CD4-positive, alpha-beta T cell treated with Interleukin-4 for 4 hours (primary cell): ENCODE data around the gene RBM47.
"Not testable (repeated sequence)": the region's sequence is repeated elsewhere in the genome, so short reads cannot be mapped to it uniquely, and the experiment has no call there.

Source experiments
- DNase-seq: peaks from one replicate; pipeline ENCODE4 v3.0.0-alpha.2; 2020

RBM47 gene

DNA sequence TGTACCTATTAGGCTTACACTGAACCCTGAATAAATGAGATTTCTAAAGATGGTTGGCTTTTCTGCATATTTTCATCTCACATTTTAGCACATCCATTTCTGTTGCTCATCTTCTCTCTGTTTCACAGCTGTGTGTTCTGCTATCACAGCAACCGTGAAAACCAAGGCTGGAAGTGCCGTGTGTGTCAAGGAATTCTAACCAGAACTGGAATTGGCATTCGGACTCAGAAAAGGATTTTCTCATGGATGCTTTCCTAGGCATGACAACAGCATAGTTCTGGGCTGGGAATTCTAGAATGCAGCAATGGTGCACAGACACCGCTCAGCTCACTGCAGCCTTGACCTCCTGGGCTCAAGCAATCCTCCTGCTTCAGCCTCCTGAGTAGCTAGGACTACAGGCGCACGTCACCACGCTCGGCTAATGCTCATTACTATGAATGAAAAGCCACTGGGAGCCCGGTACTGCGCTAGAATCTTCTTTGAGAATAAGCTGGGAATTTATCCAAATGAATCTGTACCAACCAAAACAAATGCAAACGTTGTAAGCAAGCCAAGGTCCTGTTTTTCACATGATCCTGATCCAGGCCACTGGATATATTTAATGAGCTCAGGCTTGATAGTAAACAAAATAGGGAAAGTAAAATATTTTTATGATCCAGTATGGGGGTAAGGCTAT, 105.2 kb downstream of the RBM47 start:
- no peak for DNase-seq

DNA sequence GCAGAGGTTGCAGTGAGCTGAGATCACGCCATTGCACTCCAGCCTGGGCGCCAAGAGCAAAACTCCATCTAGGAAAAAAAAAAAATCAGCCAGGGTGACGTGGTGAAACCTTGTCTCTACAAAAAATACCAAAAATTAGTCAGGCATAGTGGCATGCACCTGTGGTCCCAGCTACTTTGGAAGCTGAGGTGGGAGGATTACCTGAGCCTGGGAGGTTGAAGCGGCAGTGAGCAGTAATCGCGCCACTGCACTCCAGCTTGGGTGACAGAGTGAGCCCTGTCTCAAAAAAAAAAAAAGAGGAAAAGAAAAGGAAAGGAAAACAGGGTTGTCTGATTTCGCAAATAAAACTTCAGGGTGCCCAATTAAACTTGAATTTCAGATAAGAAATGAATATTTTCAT, 106.1 kb downstream of the RBM47 start:
- DNase-seq, result no peak

DNA sequence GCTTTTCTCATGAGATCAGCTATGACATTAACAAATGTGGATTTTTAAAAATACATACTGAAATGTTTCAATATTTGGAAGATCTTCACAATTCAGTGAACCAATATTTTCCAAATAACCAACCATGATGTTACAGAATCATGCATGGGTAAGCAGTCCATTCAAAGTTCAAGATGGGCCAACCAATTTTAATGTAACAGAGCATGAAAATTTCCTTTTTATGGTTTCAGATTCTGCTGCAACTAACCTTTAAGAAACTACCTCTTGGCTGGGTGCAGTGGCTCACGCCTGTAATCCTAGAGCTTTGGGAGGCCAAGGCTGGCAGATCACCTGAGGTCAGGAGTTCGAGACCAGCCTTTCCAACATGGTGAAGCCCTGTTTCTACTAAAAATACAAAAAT, 107.7 kb downstream of the RBM47 start:
- DNase-seq, result no peak

DNA sequence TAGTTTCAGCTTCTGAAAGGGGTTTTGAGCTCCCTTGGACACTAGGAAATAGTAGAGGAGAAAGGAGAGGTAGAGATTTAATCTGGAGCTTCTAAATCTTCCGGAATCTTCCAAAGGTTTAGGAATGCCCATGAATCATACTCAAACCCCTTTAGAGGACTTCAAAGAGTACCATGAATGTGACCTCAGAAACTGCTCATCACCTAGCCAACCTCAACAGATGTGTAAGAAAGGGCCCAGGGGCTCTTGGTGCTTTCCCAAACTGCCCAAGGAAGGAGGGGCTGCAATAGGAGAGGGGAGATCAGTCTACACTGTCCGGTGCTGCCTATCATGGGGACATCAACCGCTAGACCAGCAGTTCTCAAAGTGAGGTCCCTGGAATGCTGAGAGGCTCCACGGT, 109.1 kb downstream of the RBM47 start:
- no peak for DNase-seq

DNA sequence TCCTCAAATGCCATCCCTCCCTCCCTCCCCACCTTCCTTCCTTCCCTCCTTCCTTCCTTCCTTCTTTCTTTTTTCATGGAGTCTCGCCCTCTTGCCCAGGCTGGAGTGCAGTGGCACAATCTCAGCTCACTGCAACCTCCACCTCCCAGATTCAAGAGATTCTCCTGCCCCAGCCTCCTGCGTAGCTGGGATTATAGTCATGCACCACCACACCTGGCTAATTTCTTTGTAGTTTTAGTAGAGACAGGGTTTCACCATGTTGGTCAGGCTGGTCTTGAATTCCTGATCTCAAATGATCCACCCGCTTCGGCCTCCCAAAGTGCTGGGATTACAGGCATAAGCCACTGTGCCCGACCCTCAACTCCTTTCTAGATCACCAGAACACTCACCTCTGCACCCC, 112.6 kb downstream of the RBM47 start:
- DNase-seq, result not testable (repeated sequence)

DNA sequence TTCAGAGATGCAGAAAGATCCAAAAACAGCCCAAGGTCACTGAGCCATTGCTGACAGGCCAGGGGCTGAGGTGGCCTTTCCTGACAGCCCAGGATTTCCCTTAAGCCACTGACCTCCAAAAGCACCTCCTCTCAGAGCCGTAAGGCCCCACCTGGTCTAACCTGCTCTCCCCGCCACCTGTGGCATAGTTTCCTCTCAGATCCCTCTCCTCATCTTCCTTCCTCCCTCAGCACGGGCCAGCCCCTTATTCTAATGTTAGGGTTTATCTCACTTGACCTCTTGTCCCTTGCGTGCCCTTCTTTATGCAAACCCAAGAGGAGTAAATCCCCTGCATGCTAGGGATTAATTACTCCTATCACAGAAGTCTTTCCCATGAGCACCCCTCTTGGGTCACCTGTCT, 113.0 kb downstream of the RBM47 start:
- no peak for DNase-seq

DNA sequence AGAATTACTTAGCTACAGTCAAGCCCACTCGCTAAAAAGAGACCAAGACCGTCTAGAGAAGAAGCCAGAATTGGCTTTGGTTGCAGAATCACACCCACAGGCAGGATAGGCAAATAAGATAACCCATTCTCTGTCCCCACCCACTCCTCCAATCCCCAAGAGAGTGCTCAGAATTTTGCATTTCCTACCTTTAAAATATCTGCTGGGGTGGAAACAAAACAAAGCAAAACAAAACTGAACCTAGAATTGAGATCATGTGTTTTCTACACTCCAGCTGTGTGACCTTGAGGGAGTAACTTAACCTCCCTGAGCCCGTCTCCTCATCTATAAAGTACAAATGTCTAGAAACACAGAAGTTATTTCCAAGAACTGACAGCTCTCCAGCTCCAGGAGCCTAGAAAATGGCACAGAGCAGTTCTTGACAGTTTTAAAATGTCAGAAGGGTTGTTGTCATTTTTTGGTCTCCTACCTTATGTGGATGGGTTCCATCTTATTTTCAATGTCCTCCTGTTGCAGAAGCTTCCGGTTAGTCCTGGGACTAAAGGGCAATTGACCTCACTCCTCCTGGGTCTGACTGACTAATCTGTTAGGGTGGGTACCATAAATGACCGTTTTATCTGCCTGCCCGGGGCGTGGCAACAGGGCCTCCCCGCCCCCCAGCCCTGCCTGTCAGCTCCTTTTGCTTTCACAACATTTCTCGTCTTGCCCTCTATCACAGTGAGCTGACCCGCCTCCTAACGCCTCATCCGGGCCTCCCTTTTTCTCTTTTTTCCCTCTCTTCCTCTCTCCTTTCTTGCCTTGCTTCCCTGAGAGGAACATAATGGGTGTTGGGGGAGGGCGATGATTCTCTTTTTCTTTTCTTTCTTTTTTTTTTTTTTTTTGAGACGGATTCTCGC, 114.0 kb downstream of the RBM47 start:
- no peak for DNase-seq

DNA sequence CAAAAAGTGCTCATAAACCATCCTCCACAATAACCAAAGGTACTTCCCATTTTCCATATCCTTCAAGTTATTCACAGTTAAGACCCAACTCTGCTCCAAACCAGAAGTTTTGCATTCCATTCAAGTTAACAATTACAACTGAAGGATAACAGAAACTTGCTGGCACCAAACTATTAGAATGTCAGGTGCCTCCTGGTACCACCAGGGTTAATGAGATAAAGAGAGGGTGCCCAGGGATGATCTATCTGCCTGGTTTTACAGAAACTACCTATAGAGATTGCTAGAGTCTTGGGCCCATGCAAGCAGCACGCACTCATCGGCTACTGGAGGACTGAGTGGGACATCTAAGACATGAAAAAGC, 114.6 kb downstream of the RBM47 start:
- no peak for DNase-seq

DNA sequence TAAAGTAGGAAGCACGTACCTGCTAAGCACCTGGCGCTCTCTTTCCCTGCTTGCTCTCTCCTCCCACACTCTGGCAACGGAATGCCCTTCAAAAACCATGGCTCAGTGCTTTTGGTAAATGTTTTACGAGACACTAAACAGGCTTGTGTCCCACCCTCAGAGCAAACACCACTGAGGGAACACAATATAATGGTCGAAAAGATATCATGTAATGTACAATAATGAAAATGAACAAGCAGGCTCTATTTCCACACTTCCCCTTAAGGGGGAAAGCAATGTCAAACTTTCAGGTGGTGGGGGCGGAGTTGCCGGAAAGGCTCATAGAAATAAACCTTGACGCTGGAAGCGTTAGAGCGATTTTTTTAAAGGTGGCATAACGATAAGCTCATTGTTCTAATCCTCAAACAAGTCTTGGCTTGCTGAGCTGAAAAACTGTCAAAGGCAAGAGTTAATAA, 115.1 kb downstream of the RBM47 start:
- DNase-seq, result no peak

DNA sequence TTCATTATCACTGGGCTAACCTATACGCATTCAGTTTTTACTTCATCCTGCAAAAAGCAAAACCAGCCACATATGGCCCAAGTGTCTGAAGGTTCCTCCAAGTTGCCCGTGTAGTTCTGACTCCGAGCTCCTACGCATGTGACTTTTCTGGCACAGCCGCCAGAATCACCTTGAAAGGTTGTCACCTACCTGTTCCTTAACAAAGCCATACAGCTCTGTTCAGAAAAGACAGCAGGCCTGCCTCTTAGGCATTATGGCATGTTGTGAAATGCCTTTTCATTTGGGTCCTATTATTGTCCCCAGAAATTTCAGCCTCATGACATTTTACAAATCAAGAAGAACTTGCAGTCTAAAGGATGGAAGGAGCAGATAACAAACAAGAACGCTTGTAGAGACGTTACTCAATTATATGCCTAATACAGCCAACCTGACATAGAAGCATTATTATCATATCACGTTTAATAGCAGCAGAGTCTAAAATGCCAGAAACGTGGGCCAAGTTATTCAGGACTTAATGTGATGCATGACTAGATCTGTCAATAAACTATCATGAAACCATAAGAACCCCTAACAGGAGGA, 118.5 kb downstream of the RBM47 start:
- DNase-seq, result no peak

DNA sequence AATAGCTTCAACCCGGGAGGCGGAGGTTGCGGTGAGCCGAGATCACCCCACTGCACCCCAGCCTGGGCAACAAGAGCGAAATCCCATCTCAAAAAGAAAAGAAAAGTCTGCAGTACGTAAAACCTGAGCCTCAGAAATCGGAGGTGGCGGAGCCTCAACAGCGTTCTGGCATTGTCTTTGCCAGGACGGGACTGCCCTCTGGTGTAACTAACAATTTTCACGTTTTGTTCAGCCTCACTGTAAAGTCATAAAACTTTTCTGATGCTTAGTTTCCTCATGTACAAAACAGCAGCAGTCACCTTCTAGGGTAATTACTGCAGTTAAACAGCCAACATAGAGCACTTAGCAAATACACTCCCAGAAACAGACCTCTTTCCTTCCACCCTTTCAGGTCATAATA, 121.7 kb downstream of the RBM47 start:
- DNase-seq, result no peak

DNA sequence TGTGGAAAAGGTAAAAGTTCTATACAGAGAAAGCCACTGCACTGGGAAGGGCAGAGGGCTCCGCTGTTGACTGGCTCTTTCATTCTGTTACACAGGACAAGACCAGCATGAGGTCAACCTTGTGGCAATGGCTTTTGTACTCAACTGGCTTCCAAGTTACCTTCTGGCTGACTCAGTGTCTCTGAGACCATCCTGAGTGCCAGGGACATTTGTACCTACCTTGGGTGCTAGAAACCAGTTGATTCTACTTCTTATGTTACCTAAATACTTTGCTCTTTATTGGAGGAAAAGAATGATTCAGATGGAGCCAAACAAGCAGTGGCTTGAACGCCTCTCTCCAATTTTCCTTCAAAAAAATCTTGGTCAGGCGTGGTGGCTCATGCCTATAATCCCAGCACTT, 123.2 kb downstream of the RBM47 start:
- no peak for DNase-seq

DNA sequence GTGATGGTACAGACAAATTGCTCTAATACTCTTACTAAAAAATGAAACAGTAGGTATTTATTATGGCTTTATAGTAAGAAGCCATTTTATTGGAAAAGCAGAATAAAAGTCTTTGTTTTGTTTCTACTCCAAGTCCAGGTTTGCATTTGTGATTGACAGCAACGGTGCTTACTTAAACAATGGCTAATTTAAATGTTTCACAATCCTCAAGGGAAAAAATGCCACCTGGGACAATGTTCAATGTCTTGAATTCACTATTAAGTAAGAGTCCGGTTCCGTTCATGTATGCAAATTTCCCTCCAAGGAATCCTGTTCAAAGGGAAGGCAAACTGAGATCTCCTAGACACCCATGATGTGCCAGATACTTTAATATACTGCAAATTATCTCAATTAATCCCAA, 123.6 kb downstream of the RBM47 start:
- DNase-seq, result no peak

DNA sequence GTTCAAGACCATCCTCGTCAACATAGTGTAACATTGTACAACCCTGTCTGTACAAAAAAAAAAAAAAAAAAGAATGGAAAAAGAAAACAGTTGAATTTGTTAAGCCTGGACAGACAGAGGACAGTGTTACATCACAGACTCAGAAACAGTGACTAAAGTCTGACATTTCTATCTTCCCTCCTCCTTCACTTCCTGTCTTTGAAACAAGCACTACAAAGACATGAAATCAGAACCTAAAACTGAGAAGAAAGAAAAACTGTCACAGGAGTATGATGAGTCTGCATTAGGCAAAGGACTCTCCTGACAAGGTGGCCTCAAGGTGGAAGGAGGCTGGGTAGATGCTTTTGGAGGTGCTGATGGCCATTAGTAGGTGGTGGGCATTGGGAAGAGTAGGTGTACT, 126.7 kb downstream of the RBM47 start:
- no peak for DNase-seq

DNA sequence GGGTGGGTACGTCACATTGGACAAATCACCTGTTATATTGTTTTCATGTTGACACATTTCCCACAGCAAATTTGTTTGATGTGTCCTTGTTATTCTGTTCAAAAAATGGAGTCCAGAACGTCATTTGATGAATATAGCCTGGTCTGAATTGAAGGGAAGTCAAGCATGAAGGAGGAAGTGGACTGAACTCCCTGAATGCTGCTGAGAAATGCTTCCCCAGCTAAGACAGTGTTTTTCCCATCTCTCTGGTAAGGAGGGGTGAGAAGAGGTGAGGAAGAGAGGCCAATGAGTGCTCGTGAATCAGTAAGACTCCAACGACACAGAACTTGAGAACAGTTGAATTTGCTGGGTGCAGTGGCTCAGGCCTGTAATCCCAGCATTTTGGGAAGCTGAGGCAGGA, 127.4 kb downstream of the RBM47 start:
- DNase-seq, result no peak

DNA sequence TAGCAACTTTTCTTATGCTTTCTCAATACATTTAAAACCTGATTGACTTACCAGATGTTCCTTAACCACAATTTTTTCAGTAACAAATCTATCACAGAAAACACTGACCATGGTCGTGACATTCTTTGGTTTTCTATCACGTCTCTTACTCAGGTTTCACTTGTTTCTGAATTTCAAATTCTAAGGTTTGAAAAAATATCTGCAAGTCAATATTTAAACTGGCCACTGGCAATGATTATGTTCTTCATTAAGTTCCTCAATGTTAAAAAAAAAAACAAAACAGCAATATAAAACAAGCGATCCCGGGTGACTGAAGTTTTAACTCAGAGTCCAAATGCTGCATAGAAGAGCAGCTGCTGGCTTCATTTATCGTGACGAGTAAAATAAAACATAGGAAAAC, 128.9 kb downstream of the RBM47 start:
- no peak for DNase-seq

DNA sequence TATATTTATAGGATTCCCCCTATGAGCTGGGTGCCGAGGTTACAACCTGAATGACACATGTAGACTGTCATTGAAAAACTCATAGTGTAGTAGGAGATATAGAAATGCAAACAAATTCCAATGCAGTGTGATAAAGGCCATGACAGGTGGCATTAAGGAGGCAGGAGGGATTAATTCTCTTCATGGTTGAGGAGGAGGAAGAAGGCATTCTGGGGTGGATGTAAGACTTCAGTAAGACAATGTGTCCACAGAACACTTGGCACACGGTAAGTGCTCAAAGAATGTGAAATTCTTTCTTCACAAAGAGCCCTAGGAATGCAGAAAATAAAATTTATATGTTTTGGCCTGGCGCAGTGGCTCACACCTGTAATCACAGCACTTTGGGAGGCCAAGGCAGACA, 136.5 kb downstream of the RBM47 start:
- DNase-seq, result no peak

DNA sequence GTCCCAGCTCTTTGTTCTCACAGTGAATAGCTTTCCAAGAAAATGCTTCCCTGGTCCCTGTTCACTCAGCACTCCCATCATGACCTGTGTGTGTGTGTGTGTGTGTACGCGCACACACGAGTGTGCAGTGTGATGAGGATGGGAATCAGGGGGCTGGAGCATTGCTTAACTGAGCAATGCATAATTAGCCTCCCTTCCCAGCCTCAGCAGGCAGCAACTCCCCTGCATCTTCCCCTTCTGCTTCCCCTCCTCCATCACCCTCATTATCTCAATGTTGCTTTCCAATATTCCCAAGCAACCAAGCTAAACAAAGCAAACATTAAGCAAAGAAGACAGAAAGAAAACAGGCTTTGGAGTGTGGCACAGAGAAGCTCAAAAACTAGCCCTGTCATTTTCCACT, 137.0 kb downstream of the RBM47 start:
- DNase-seq, result no peak

DNA sequence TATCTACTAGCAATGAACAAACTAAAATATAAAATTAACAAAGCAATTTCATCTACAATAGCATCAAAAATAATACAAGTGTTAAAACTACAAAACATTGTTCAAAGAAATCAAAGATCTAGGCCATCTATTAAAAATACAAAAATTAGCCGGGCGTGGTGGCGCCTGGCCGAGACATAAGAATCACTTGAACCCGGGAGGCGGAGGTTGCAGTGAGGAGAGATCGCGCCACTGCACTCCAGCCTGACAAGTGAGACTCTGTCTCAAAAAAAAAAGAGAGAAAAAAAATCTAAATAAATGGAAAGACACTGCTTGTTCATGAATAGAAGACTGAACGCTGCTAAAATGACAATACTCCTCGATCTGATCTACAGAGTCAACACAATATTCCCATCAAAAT, 139.2 kb downstream of the RBM47 start:
- no peak for DNase-seq

DNA sequence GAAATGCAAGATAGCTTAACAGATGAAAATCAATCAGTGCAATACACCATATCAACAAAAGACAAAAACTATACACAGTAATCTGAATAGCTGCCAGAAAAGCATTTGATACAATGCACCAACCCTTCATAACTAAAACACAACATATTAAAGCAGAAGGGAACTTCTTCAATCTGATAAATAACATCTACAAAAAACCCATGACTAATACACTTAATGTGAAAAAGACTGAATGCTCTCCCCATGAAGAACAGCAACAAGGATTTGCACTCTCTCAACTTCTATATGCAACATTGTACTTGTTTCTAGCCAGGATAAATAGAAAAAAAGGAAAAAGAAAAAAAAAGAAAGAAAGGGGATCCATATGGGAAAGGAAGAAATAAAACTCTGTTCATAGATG, 139.7 kb downstream of the RBM47 start:
- no peak for DNase-seq

DNA sequence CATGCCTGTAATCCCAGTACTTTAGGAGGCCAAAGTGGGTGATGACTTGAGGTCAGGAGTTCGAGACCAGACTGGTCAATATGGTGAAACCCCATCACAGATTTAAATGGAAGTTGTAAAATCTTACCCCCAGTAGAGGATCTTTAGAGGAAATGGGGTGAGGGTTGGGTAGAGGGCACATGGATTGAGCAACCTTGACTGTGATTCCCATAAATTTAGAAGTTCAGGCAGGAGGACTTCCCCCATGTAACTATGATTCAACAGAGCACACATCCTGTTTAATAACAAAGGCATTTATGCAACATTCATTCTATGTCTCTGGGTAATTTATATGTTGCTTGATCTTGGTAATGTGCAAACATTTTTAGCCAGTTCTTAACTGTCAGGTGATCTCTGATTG, 143.1 kb downstream of the RBM47 start:
- no peak for DNase-seq

DNA sequence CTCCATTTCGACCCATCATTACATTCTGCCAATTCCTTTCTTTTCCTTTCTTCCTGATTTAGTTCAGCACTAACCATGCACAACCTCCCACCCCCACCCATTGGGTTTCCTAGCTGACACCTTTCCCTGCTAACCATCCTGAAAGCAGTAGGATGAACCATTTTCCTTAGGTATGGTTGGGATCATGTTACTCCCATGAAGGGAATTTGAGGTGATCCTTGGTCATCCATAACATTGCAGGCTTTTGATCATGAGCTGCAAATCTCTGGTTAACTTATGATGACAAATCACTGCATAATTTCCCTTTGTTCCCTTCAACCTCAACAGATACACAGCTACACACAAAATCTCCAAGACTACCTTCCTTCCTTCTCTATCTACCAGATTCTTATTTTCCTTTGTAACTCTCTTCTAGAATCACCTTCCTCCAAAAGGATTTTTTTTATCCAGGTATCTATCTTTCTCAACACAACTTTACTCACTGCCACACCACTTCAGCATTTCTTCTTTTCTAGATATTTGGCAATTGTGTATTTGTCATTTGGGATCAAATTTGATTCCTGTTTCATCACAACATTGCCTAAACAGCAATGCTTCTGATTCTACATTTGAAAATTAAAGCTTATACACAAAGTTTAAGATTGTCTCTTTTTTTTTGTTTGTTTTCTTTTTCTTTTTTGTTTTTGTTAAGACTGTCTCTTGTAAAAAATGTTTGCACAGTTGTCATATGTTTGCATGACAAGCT, 145.1 kb downstream of the RBM47 start:
- DNase-seq, result no peak

DNA sequence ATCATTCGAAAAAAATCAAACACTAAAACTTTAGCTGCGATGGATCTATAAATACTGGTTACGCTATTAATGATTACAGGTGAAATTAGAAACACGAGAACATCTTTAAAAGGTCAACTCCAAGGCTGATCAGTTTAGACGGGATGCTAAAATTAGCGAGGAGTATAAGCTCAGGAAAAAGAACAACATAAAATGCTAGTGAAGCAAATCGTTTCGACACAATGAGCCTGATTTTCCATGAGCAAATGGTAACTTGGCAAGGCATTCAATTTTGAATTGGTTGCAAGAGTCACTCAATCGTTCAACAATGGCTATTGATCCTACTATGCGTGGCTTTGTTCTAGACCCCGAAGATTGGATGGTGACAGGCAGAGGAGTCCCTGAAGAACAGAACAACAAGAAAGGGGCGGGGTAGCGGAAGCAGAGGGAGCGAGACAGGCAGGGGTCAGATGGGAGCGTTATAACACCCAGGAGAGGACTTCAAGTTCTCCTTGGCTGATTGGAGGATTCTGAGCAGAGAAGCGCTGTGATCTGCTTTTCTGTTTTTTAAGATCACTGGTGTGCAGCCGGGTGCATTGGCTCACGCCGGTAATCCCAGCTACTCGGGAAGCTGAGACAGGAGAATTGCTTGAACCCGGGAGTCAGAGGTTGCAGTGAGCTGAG, 146.5 kb downstream of the RBM47 start:
- DNase-seq, result no peak
